ENCODE results near the gene ARHGAP21.

The ARHGAP21 gene

GRCh38 chr10:24722676-24723385, 856 bp downstream of the ARHGAP21 start:
- peak; percentile 57 for DNase-seq (ENCODE audit: low read depth)
- no peak for TF ChIP-seq CTCF (IDR thresholded peaks at IDR 0.05; ENCODE audit: low read length, missing control alignments)
- peak overlapping the region; percentile 87 for H3K4me3 ChIP-seq (replicated peaks; ENCODE audit: low read depth, low read length)

- TF ChIP-seq CTCF (IDR thresholded peaks at IDR 0.05; ENCODE audit: low read length, missing control alignments), result no peak
- H3K4me3 ChIP-seq (replicated peaks; ENCODE audit: low read depth, low read length), result peak overlapping the region; percentile 87
- peak; percentile 35 for DNase-seq (ENCODE audit: low read depth)
These were observed 1.5 kb downstream of the ARHGAP21 start for GRCh38 chr10:24722131-24722675.

GRCh38 chr10:24721229-24722106, 2.2 kb downstream of the ARHGAP21 start:
- H3K4me3 ChIP-seq (replicated peaks; ENCODE audit: low read depth, low read length), result peak overlapping the region; percentile 87
- DNase-seq (ENCODE audit: low read depth), result peak; percentile 26
- no peak for TF ChIP-seq CTCF (IDR thresholded peaks at IDR 0.05; ENCODE audit: low read length, missing control alignments)

- no peak for TF ChIP-seq CTCF (IDR thresholded peaks at IDR 0.05; ENCODE audit: low read length, missing control alignments)
- H3K4me3 ChIP-seq (replicated peaks; ENCODE audit: low read depth, low read length), result peak overlapping the region; percentile 87
- DNase-seq (ENCODE audit: low read depth), result no peak
These were observed 3.6 kb downstream of the ARHGAP21 start for GRCh38 chr10:24720096-24720495.

- no peak for TF ChIP-seq CTCF (IDR thresholded peaks at IDR 0.05; ENCODE audit: low read length, missing control alignments)
- H3K4me3 ChIP-seq (replicated peaks; ENCODE audit: low read depth, low read length), result peak overlapping the region; percentile 87
- DNase-seq (ENCODE audit: low read depth), result peak; percentile 86
These were observed 5.4 kb downstream of the ARHGAP21 start for GRCh38 chr10:24718031-24718855.

GRCh38 chr10:24716295-24716694, 7.4 kb downstream of the ARHGAP21 start:
- TF ChIP-seq CTCF (IDR thresholded peaks at IDR 0.05; ENCODE audit: low read length, missing control alignments), result no peak
- no peak for DNase-seq (ENCODE audit: low read depth)

More at GRCh38 chr10:24716295-24716694, 7.4 kb downstream of the ARHGAP21 start:
- H3K4me3 ChIP-seq (replicated peaks; ENCODE audit: low read depth, low read length), result no peak overlapping the region
